EH (cell line): ENCODE measurements around the gene NBPF3.

ENCODE experiments used
- DNase-seq: peaks from one replicate; pipeline ENCODE4 v3.0.0-alpha.2; 2015; ENCODE audit warnings: low read depth

Gene NBPF3

DNA sequence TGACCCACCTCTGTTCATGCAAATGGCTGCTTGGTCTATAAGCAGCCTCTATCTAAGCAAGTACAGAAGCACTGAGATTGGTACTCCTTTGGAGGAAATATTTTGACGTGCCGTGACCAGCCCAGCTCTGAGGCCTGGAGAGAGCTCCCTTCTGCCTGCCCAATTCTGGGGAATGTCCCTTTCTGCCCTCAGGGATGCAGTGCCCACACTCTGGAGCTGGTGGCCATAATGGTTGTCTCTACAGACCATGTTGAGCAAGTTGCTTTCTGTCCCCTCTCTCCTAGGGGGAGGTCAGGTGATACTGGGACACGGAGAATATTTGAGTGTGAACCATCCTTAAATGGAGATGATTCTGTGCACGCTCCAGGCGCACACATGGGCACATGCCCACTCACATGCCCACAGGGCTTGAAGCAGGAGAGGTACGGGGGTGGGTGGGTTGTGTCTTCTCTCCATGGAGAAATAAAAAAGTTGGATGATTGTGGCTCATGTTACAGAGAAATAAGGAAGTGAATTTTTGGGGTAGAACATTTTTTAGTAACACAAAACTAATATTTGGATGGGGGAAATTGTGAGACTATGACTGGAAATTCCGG lies 55.4 kb downstream of the NBPF3 start:
- DNase-seq, result no peak

GRCh38 chr1:21496063-21496462 lies 56.1 kb downstream of the NBPF3 start:
- no peak for DNase-seq

- no peak for DNase-seq
Observed at GRCh38 chr1:21496886-21497285, 56.9 kb downstream of the NBPF3 start.

DNA sequence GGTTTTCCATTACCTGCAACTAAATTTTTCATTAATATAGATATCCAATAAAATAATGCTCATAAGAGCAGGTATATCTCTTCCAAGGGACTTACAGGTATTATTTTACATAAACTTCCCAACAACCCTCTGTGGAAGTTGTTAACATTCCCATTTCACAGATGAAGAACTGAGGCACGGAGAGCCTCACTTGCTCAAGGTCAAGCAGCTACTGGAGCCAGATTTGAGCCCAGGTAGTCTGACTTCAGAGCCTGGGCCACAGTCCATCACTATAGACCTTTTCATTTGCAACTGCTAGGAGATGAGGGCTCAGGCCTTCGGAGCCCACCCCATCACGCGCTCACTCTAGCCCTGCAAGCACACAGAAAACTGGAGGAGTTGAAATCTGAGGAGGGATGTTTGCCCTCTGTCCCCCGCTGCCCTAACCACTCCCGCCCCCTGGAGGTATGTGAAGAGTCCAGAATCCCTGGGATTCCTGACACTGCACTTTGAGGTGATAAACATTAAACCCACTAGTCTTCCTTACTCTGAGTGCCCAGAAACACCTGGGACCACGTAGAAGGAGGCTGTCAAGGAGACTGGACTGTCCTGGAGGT lies 57.6 kb downstream of the NBPF3 start:
- no peak for DNase-seq

DNA sequence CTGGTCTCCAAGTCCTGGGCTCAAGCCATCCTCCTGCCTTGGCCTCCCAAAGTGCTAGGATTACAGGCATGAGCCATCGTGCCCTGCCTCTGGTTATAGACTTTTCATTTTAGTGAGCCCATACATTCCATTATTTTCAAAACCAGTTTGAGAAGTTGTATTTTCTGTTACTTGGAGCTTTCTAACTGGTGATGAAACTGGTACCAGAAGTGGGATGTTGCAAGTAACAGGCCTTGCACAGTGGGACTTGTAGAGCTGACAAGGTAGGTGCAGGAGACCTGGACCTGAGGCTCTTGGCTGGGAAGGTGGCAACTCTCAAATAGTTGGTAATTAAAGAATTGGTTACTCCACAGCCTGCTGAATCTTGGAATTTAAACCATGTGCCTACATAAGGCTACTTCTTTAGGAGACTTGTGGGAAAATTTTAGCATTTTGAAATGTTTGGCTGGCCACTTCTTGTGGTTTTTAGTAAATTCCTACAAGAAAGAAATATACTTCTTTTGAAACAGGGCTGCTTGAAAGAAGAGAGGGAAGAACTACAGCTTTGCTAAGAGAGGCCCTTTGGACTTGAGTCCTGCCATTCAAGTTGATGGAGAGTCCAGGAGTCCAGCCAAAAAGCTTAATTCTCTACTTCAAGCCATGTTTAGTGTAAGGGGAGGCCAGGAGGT lies 59.5 kb downstream of the NBPF3 start:
- DNase-seq, result peak; percentile 69

DNA sequence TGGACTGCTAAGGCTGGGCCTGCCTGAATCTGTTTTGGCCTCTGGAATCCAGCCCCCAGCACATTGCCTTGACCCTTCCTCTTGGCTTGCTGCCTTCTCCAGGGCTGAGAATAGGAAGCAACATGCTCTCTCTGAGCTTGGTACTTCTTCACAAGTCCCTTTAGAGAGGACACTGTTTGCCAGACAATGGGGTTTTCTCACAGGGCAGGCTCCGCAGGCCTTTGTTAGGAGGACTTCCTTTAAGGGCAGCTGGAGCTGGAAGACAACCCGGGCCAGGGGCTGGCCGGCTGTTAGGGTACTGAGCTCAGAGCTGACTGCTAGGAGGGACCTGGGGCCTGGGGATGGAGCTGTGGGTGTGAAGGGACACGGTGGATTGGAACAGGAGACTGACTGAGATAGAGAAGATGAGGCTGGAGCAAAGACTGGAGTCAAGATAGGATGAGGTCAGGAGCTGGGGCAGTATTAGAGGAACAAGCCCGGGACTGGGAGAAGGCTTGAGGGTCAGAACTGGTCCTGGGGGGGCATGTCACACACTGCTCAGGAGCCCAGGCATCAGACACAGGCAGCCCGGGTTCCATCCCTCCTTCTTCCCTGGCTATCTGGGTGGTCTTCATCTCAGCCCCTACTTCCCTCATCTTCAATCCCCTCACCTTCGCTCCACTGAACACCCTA lies 63.9 kb downstream of the NBPF3 start:
- DNase-seq, result no peak

GRCh38 chr1:21506804-21507203 lies 66.9 kb downstream of the NBPF3 start:
- DNase-seq, result no peak

DNA sequence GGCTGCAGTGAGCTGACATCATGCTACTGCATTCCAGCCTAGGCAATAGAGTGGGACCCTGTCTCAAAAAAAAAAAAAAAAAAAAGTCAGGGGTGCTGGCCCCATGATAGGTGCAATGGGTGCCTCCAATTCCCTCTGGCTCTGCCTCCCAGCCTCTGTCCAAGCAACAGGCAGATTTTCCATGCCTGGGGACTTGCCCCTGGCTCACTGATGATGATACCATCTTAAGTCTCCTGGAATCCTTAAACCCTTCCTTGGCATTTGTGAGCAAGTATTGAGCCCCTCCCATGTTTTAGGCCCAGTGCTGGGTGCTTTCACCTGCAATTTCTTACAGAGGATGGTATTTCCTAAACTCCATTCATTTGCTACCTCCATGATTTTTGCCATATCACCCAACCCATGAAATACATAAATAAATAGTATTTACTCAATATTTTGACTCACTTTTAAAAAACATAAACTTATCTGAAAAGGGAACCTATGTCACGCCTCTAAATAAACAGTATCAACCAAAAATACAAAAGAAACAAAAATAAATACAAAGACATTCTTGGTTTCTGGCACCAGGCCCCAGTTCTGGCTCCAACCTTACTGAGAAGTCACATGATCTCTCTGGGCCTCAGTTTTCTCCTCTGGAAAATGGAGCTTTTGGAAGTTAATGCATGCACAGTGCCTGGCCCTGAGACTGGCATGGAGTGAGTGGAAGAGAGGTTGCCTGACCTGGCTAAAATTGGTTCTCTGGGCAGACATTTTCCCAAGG lies 67.8 kb downstream of the NBPF3 start:
- no peak for DNase-seq

DNA sequence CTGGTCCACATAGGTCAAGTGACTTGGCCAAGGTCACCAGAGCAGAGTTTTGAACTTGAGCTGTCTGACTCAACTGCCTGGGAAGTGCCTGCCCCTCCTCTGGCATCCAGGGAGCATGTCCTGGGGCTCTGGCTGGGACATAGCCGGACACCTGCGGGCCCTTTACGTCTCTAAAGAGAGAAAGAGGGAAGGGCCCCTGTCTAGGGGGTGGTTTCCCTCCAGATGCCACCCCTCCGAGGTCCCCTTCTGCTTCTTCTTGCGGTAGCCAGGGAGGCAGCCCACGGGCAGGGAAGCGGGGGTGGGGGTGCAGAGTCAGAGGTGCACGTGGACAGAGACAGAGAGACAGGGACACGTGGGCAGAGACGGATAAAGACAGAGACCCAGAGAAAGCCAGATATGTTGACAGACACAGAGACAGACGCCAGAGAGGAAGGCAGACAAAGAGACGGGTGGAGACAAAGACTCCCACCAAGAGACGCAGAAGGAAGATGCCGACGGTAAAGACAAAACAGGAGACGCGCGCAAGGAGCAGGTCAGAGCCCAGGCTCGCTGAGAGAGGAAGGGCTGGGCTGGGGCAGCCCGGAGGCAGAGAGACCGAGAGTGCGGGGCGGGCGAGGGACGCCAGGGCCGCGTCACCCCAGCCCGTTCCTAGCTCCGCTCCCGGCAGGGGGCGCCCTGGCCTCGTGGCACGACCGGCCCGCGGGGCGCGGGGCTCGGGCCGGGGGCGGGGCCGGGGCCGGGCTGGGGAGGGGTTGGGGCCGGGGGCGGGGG lies 68.8 kb downstream of the NBPF3 start:
- DNase-seq, result peak; percentile 59

DNA sequence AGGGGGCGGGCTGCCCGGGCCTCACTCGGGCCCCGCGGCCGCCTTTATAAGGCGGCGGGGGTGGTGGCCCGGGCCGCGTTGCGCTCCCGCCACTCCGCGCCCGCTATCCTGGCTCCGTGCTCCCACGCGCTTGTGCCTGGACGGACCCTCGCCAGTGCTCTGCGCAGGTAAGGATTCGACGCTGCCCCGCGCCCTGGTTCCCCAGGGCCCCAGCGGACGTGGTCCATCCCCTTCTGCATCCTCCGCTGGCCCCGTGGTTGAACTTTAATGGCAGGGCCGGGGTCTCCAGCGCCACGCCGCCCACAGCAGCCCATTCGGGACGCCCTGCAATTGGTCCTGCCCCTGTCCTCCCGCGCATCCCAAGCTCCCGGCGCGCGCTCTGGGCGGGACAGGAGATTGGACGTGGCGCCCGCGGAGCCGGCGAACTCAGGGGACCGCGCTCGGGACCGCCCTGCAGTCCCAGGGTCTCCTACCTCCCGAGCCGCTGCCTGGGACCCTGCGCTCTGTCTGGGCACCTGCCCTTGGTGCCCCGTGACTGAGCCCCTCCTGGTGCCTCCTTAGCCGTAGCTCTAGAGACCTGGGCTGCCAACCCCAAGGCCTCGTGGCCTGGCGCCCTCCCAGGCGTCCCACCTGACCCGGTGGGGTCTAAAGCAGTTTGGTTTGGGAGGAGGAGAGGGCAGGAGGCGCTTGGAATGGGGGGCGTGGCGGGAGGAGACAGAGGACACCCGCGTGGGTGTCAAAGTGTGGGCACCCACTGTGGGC lies 69.6 kb downstream of the NBPF3 start, which contains the start of gene ALPL:
Gene ALPL (plus strand): TSS at position 73 of the 762 bp plus-strand sequence. CDS start 44,659 bp downstream, outside the sequence.
- no peak for DNase-seq

DNA sequence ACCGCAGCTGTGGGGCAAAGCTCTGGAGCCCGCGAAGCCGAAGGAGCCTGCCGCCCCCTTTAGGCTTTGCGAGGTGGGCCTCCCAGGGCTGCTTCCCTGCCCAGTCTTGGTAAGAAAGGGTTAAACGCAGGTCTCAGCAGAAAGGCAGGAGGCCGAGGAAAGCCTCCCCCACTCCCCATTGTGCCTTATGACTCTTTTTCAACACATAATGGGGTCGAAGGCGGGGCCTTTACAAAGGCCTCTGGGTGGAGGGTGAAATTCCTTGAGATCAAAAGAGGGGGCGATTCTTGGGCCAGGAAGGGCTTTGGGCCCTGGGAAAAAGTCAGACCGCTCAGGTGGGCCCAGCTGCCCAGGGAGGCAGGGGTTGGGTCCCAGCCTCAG lies 70.2 kb downstream of the NBPF3 start:
- no peak for DNase-seq

DNA sequence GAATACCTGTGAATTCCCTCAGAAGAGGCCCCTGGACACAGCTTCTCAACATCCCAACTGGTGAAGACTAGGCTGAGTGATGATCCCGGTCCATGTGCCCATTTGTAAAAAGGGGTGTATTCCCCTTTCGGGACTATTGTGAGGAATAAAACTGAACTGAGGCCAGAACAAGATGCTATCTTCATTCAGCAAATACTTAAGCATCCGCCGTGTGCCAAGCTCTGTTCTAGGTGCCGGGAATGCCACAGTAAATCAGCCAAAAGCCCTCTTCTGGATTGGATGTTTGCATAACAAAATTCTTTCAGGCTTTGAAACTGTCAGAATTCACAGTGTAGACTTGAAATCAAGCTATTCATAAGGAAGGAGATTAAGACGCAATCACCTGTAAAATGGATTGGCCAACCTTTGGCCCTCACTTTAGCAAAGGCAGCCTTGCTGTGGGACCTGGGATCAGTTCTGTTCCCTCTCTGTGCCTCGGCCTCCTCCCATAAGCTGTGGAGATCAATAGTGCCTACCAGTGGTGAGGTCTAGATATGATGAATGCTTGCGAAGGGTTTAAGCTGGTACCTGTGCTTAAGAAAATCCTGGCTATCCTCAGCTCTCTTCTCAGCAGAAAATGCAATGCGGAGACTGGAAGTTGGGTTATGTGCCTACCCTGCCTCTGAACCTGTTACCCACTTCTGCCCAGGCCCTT lies 71.1 kb downstream of the NBPF3 start:
- no peak for DNase-seq

DNA sequence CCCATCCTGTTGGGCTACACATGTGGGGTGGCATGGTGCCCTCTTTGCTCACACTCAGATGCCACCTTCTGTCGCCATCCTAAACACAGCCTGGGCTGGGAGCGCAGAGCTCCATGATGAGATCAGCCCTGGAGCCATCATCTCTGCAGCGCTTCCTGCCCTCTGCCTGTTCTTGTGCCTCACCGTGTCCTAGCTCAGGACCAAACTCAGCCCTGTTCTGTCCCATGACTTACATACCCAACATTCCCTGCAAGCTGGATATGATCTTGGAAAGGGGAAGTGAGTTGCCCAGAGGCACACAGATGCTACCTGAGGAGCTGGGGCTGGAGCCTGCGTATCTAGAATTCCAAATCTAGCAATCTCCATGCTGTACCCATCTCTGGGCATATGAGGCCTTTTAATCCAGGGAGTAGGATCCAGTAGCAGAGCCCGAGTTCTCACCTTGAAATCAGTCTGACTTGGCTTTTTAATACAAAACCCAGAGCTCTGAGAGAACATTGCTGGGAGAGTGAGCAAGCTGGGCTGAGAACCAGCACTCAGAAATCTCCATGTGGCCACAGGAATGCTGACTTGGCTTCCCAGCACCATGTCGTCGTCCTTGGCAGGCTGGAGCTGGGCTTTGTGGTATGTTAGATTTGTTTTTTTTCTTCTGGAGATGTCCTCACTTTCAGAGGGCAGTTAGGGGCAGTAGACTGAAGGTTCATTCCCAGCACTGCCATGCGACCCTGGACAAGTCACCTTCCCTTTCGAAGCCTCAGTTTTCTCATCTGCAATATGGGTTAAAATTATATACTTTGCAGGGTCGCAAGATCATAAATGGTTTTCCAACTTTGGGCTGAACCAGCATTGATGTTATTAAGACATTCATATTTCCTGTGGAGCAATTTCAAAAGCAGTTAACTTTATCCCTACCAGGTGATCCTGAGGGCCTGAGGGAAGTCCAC lies 71.9 kb downstream of the NBPF3 start:
- peak; percentile 98 for DNase-seq

- DNase-seq, result no peak
Observed at GRCh38 chr1:21514245-21514644, 74.3 kb downstream of the NBPF3 start.

DNA sequence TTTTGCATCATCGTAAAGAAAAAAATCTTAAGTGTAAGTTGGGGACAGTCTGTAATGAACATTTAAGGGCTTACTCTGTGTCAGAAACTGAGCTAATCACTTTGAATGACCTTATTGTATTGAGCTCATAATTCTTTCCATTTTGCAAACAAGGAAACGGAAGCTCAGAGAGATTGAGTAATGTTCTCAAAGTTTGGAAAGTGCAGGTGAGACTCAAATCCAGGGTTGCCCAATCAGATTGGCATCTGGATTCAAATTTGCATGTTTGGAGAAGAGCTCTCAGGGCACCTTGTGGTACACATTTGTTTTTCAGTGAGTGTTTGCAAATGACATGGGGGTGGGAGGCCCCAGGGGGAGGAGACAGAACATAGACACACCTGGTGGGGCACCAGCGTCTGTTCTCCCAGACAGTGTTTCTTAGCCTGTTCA lies 77.2 kb downstream of the NBPF3 start:
- no peak for DNase-seq

DNA sequence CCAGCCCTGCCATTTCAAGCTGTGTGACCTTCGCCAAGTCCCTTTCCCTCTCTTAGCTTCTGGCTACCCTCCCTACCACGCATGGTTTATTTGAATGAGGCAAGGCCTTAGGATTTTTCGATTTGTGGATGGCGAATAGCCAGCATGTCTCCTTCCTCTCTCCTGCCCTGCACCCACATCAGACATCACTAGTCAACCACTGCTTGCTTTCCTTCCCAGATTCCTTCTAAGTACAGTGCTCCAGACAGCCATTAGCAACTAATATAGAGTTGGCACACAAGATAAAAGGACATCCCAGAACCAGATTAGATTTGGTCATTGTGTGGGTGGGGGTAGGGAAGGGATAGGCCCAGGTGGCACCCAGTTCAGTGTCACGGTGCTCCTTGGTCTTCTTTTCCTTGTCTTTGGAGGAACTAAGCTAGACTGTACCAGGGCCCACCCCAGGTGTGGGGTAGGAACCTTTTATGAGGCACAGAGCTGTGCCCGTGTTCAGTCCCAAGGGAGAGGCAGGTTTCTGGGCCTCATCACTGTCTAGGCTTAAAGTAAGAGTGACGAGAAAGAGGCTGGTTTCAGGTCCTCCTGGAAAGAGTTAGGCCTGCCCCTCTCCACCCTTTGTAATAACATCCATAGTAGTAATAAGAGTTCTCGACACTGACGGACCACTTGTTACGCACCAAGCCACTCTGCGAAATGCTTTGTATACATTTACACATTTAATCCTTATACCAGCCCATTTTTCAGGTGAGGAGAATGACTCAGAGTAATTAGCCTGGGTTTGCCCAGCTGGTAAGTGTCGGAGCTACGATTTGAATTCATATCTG lies 77.9 kb downstream of the NBPF3 start:
- DNase-seq, result no peak

DNA sequence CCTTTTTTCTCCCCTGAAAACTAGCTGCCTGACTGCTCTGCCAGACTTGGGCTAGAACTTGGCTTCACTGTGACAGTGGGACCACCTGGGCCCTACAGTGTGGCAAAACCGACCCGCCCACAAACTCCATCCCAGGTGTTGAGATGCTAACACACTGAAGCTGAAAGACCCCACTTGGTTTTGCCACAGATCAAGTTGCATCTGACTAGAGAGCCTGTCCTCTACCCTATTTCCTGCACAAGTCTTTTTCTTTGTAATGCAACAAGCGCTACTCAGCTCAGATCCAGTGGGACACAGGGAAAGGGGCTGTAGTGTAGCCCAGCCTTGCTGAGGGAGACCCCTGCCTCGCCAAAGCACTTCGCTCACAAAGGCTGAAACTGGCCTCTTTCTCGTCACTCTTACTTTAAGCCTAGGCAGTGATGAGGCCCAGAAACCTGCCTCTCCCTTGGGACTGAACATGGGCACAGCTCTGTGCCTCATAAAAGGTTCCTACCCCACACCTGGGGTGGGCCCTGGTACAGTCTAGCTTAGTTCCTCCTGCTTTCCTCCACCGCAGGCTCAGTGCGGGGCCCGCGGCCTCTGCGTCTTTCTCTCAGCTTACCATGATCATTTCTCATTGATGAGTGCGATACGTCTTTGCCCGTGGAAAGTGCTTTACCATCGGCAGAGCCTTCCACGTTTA lies 79.0 kb downstream of the NBPF3 start:
- no peak for DNase-seq
